ENCODE data around the gene CR1. TPM values are rescaled to one million over a fixed set of nuclear protein-coding genes. Genes with fewer than 3 reads are reported as not detected.
A peak's percentile ranks its signal among the peaks of the same experiment; 100 is the strongest.
"Not testable (repeated sequence)": the region's sequence is repeated elsewhere in the genome, so short reads cannot be mapped to it uniquely, and the experiment has no call there.

The CR1 gene
- total RNA-seq, 1 donor: not detected

- no peak for TF ChIP-seq CTCF (IDR thresholded peaks at IDR 0.05; ENCODE audit: insufficient read depth, low read depth, low read length)
- no peak overlapping the region for H3K4me3 ChIP-seq (ENCODE audit: low read depth, low read length)
- DNase-seq (ENCODE audit: low read depth): no peak
These were observed 110.4 kb downstream of the CR1 start for GRCh38 chr1:207606362-207606755.

DNA sequence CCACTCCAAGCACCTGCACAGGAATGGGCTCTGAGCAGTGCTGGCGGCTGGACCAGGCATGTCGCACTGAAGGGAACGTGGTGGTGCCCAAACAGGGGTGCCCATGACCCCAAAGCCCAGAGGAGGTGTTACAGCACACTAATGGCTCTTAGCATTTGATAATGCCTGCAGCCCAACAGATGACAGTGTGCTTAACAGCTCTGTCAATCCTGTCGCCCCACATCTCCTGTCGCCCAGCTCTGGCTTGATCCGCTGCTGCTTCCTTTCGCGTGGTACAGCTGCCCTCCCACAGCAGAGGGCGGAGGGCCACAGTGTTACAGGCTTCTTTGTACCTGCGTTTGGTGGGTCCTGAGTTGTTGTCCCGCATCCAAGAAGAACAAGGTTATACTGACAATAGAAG, 116.8 kb downstream of the CR1 start:
- no peak overlapping the region for H3K4me3 ChIP-seq (ENCODE audit: low read depth, low read length)
- no peak for TF ChIP-seq CTCF (IDR thresholded peaks at IDR 0.05; ENCODE audit: insufficient read depth, low read depth, low read length)
- DNase-seq (ENCODE audit: low read depth): no peak

GRCh38 chr1:207619871-207620542, 124.0 kb downstream of the CR1 start:
- no peak overlapping the region for H3K4me3 ChIP-seq (ENCODE audit: low read depth, low read length)
- TF ChIP-seq CTCF (IDR thresholded peaks at IDR 0.05; ENCODE audit: insufficient read depth, low read depth, low read length): peak; percentile 82
- DNase-seq (ENCODE audit: low read depth): peak; percentile 55

DNA sequence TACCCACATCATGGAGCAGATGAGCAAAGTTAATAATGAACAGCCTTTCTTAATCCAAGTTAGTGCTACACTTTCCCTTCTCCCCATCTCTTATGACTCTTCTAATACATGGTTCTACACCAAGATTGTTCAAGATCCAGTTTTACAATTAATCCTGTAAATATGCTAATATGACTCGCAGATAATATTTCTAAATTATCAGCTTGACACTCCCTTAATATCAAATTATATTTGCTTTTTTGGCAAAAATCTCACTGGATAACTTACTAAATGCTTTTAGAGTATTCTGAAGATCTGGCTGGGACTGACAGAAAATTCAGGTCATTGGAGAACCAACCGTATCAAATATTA, 124.6 kb downstream of the CR1 start:
- no peak for DNase-seq (ENCODE audit: low read depth)
- H3K4me3 ChIP-seq (ENCODE audit: low read depth, low read length): no peak overlapping the region
- TF ChIP-seq CTCF (IDR thresholded peaks at IDR 0.05; ENCODE audit: insufficient read depth, low read depth, low read length): no peak

- H3K4me3 ChIP-seq (ENCODE audit: low read depth, low read length); DNase-seq (ENCODE audit: low read depth): not testable (repeated sequence)
These were observed 129.6 kb downstream of the CR1 start for GRCh38 chr1:207625504-207626071.

- no peak for TF ChIP-seq CTCF (IDR thresholded peaks at IDR 0.05; ENCODE audit: insufficient read depth, low read depth, low read length)
- no peak overlapping the region for H3K4me3 ChIP-seq (ENCODE audit: low read depth, low read length)
- DNase-seq (ENCODE audit: low read depth): no peak
These were observed 131.0 kb downstream of the CR1 start for GRCh38 chr1:207626972-207627337.

- DNase-seq (ENCODE audit: low read depth): no peak
- no peak for TF ChIP-seq CTCF (IDR thresholded peaks at IDR 0.05; ENCODE audit: insufficient read depth, low read depth, low read length)
These were observed 131.5 kb downstream of the CR1 start for GRCh38 chr1:207627496-207627895.

More at GRCh38 chr1:207627496-207627895, 131.5 kb downstream of the CR1 start:
- H3K4me3 ChIP-seq (ENCODE audit: low read depth, low read length): no peak overlapping the region

Measured in fibroblast of villous mesenchyme (primary cell).